NT2/D1 (cell line): ENCODE data around the gene FBXL13.
"Not testable (repeated sequence)": the region's sequence is repeated elsewhere in the genome, so short reads cannot be mapped to it uniquely, and the experiment has no call there.

Experiments
- DNase-seq: peaks from one replicate; pipeline ENCODE4 v3.0.0-alpha.2; 2011; ENCODE audit warnings: low read depth, low spot score
- H3K27me3 ChIP-seq: 2 replicates; pipeline ENCODE4 v1.6.0; 2011; ENCODE audit warnings: mild to moderate bottlenecking; ENCODE audit not compliant: insufficient read length, insufficient read depth
- H3K36me3 ChIP-seq: 2 replicates; pipeline ENCODE4 v1.6.1; 2011; ENCODE audit warnings: mild to moderate bottlenecking, low read length, mixed read lengths; ENCODE audit not compliant: insufficient read depth, insufficient read length
- H3K4me1 ChIP-seq: 2 replicates; pipeline ENCODE4 v1.5.1; 2011; ENCODE audit not compliant: insufficient read depth, insufficient read length
- H3K4me3 ChIP-seq: 2 replicates; pipeline ENCODE4 v1.5.1; 2011; ENCODE audit warnings: low read depth; ENCODE audit not compliant: insufficient read length
- H3K9ac ChIP-seq: 2 replicates; pipeline ENCODE4 v1.6.0; 2011; ENCODE audit warnings: low read depth; ENCODE audit not compliant: insufficient read length
- H3K9me3 ChIP-seq: 2 replicates; pipeline ENCODE4 v1.5.1; 2011; ENCODE audit warnings: mild to moderate bottlenecking, low read length; ENCODE audit not compliant: insufficient read depth
- SUZ12 ChIP-seq: IDR thresholded peaks from 2 replicates; pipeline ENCODE4 v1.6.1; 2011; ENCODE audit not compliant: insufficient read length, insufficient read depth; ENCODE audit errors: extremely low read depth
- YY1 ChIP-seq: IDR thresholded peaks from 2 replicates; pipeline ENCODE4 v1.6.1; 2011; ENCODE audit not compliant: insufficient read length, insufficient read depth
- ZNF274 ChIP-seq: IDR thresholded peaks from 2 replicates; pipeline ENCODE4 v1.6.1; 2011; ENCODE audit warnings: mild to moderate bottlenecking, low read depth, low read length

FBXL13 gene

GRCh38 chr7:103037476-103037822, 37.1 kb downstream of the FBXL13 start:
- TF ChIP-seq ZNF274 (no peak), YY1 (no peak)
- Histone ChIP-seq H3K36me3 (no peaks in the 10 kb centered on the region), H3K4me3 (no peak overlapping the region), H3K9ac (no peak overlapping the region), H3K9me3 (peaks cover 4% of the 10 kb centered on the region; the same call in 1 of the 2 replicates), H3K27me3 (no peaks in the 10 kb centered on the region), H3K4me1 (no peaks in the 10 kb centered on the region)
- DNase-seq, result no peak

- not testable (repeated sequence) for H3K9me3 ChIP-seq, DNase-seq, H3K36me3 ChIP-seq, H3K4me1 ChIP-seq, H3K27me3 ChIP-seq, H3K9ac ChIP-seq, H3K4me3 ChIP-seq
Observed at GRCh38 chr7:103034318-103034717, 40.3 kb downstream of the FBXL13 start.

- no peaks in the 10 kb centered on the region for H3K27me3 ChIP-seq
- H3K4me3 ChIP-seq, result no peak overlapping the region
- peaks cover 4% of the 10 kb centered on the region; the same call in 1 of the 2 replicates for H3K9me3 ChIP-seq
- DNase-seq, result no peak
- TF ChIP-seq YY1, result no peak
- no peak for TF ChIP-seq SUZ12
- TF ChIP-seq ZNF274, result no peak
- H3K36me3 ChIP-seq, result no peaks in the 10 kb centered on the region
- H3K4me1 ChIP-seq, result no peaks in the 10 kb centered on the region
- H3K9ac ChIP-seq, result no peak overlapping the region
Observed at GRCh38 chr7:103031781-103032180, 42.8 kb downstream of the FBXL13 start.

GRCh38 chr7:103031024-103031423, 43.6 kb downstream of the FBXL13 start:
- Histone ChIP-seq H3K9me3 (peaks cover 4% of the 10 kb centered on the region; the same call in 1 of the 2 replicates), H3K4me1 (no peaks in the 10 kb centered on the region), H3K36me3 (no peaks in the 10 kb centered on the region), H3K4me3 (no peak overlapping the region), H3K9ac (no peak overlapping the region), H3K27me3 (no peaks in the 10 kb centered on the region)
- TF ChIP-seq YY1 (no peak), SUZ12 (no peak), ZNF274 (no peak)
- no peak for DNase-seq

GRCh38 chr7:103025341-103025740, 49.3 kb downstream of the FBXL13 start:
- DNase-seq, result no peak
- no peaks in the 10 kb centered on the region for H3K36me3 ChIP-seq
- H3K4me1 ChIP-seq, result no peaks in the 10 kb centered on the region
- H3K27me3 ChIP-seq, result no peaks in the 10 kb centered on the region
- H3K9me3 ChIP-seq, result no peaks in the 10 kb centered on the region
- TF ChIP-seq YY1, result no peak
- TF ChIP-seq SUZ12, result no peak
- no peak for TF ChIP-seq ZNF274
- H3K4me3 ChIP-seq, result no peak overlapping the region
- no peak overlapping the region for H3K9ac ChIP-seq

GRCh38 chr7:103023578-103023977, 51.0 kb downstream of the FBXL13 start:
- H3K9ac ChIP-seq, DNase-seq, H3K4me1 ChIP-seq, H3K4me3 ChIP-seq, H3K9me3 ChIP-seq, H3K27me3 ChIP-seq, H3K36me3 ChIP-seq: not testable (repeated sequence)

GRCh38 chr7:103021490-103021889, 53.1 kb downstream of the FBXL13 start:
- H3K4me3 ChIP-seq, DNase-seq, H3K27me3 ChIP-seq, H3K9me3 ChIP-seq, H3K9ac ChIP-seq, H3K4me1 ChIP-seq, H3K36me3 ChIP-seq: not testable (repeated sequence)

GRCh38 chr7:103020876-103021275, 53.7 kb downstream of the FBXL13 start:
- DNase-seq, H3K36me3 ChIP-seq, H3K4me3 ChIP-seq: not testable (repeated sequence)

GRCh38 chr7:103018295-103018694, 56.3 kb downstream of the FBXL13 start:
- peaks cover 13% of the 10 kb centered on the region; the same call in 1 of the 2 replicates for H3K9me3 ChIP-seq
- H3K27me3 ChIP-seq, H3K9ac ChIP-seq, H3K36me3 ChIP-seq, H3K4me1 ChIP-seq, H3K4me3 ChIP-seq, DNase-seq: not testable (repeated sequence)

More at GRCh38 chr7:103020876-103021275, 53.7 kb downstream of the FBXL13 start:
- H3K9me3 ChIP-seq, H3K4me1 ChIP-seq, H3K9ac ChIP-seq, H3K27me3 ChIP-seq: not testable (repeated sequence)
